Measurements from ENCODE around the gene CHDH.

CHDH gene

DNA sequence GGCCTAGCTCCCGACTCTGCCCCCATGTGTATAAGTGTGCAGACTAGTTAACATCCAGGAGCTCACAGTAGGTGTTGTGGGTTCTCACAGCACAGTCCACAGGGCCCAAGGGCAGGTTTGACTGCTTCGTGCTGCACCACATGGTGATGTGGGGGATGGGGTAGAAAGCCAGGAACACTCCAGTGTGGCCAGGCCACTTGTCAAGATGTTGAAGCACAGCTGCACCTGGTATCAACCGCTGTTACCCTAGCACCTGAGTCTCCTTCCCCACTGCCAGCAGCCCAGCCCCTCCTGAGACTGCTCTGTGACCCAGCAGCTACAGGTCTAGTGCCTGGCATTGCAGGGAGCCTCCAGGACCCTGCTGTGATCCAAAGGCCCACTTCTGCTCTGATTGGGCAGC lies 53.4 kb downstream of the CHDH start:
- Histone ChIP-seq H3K4me1 (ENCODE audit: insufficient read depth, insufficient read length) (peaks cover 17% of the 10 kb centered on the region), H3K27me3 (ENCODE audit: insufficient read depth, insufficient read length) (no peaks in the 10 kb centered on the region), H3K36me3 (ENCODE audit: insufficient read depth, insufficient read length, low read length) (no peaks in the 10 kb centered on the region), H3K9ac (ENCODE audit: insufficient read length, low read depth) (no peak overlapping the region), H3K9me3 (ENCODE audit: insufficient read depth, low read length) (no peaks in the 10 kb centered on the region), H3K4me3 (ENCODE audit: insufficient read length, low read depth) (no peak overlapping the region)
- DNase-seq (ENCODE audit: low read depth, low spot score), result no peak
- TF ChIP-seq YY1 (IDR thresholded peaks at IDR 0.05; ENCODE audit: insufficient read depth, insufficient read length) (no peak), ZNF274 (IDR thresholded peaks at IDR 0.05; ENCODE audit: low read depth, low read length) (no peak), SUZ12 (IDR thresholded peaks at IDR 0.05; ENCODE audit: extremely low read depth, insufficient read depth, insufficient read length) (no peak)

DNA sequence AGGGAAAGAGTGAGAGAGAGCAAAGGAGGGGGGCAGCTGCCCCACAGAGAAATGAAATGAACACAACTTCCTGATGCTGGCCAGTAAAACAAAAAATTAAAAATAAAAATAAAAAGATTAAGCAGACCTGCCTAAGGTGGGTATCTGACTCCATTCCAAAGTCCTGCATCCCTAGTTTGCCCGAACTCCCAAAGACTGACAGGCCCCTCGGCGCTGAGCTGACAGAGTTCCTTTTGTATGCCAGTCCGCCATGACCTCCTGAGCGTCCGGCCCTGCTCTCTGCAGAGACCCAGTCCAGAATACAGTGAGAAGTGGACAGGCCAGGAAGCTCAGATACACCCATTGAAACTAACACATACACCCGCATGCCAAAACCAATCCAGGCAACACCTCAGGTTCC lies 54.9 kb downstream of the CHDH start:
- DNase-seq (ENCODE audit: low read depth, low spot score), result no peak
- Histone ChIP-seq H3K9ac (ENCODE audit: insufficient read length, low read depth) (no peak overlapping the region), H3K27me3 (ENCODE audit: insufficient read depth, insufficient read length) (no peaks in the 10 kb centered on the region), H3K4me1 (ENCODE audit: insufficient read depth, insufficient read length) (peaks cover 17% of the 10 kb centered on the region), H3K9me3 (ENCODE audit: insufficient read depth, low read length) (no peaks in the 10 kb centered on the region), H3K36me3 (ENCODE audit: insufficient read depth, insufficient read length, low read length) (no peaks in the 10 kb centered on the region), H3K4me3 (ENCODE audit: insufficient read length, low read depth) (no peak overlapping the region)
- TF ChIP-seq YY1 (IDR thresholded peaks at IDR 0.05; ENCODE audit: insufficient read depth, insufficient read length) (no peak), ZNF274 (IDR thresholded peaks at IDR 0.05; ENCODE audit: low read depth, low read length) (no peak), SUZ12 (IDR thresholded peaks at IDR 0.05; ENCODE audit: extremely low read depth, insufficient read depth, insufficient read length) (no peak)

DNA sequence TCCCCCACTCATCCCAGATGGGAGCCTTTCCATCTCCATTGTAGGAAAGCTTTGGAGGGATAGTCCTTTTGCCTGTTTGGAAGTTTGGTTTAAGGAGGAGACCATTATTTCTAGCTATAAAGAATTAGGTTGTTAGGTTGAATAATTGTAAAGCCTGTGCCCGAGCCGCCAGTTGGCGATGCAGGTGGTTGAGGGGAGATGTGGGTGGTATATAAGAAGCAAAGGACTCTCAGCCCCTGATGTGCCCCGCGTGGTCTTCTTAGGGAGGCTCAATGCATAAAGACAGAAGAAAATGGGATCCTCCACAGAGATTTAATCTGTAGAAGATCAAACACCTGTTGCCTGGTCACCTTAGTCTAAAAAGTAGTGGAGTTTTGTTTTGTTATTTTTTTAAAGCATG lies 55.7 kb downstream of the CHDH start:
- DNase-seq (ENCODE audit: low read depth, low spot score), result no peak
- no peaks in the 10 kb centered on the region for H3K9me3 ChIP-seq (ENCODE audit: insufficient read depth, low read length)
- TF ChIP-seq ZNF274 (IDR thresholded peaks at IDR 0.05; ENCODE audit: low read depth, low read length) (no peak), SUZ12 (IDR thresholded peaks at IDR 0.05; ENCODE audit: extremely low read depth, insufficient read depth, insufficient read length) (no peak), YY1 (IDR thresholded peaks at IDR 0.05; ENCODE audit: insufficient read depth, insufficient read length) (no peak)

DNA sequence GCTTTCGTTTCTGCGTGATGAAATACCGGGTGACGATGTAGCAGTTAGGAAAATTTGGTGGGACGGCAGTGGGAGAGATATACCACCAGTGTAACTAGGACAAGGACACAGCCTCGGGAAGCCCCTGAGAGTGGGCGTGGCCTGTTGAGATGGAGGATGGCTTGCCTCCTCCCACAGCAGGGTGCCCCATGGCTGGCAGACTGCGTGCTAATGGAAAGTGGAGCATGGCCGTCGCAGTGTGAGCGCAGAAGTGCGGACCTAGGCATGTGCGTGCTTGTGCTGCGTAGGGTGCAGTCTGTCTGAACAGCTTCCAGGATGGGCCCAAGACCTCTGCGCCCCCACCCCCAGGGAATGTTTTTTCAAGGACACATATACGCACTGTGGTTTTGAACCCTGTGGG lies 56.8 kb downstream of the CHDH start:
- Histone ChIP-seq H3K27me3 (ENCODE audit: insufficient read depth, insufficient read length) (no peaks in the 10 kb centered on the region), H3K4me1 (ENCODE audit: insufficient read depth, insufficient read length) (peaks cover 9% of the 10 kb centered on the region), H3K36me3 (ENCODE audit: insufficient read depth, insufficient read length, low read length) (no peaks in the 10 kb centered on the region), H3K4me3 (ENCODE audit: insufficient read length, low read depth) (no peak overlapping the region), H3K9ac (ENCODE audit: insufficient read length, low read depth) (no peak overlapping the region), H3K9me3 (ENCODE audit: insufficient read depth, low read length) (no peaks in the 10 kb centered on the region)
- TF ChIP-seq SUZ12 (IDR thresholded peaks at IDR 0.05; ENCODE audit: extremely low read depth, insufficient read depth, insufficient read length), result no peak
- no peak for TF ChIP-seq ZNF274 (IDR thresholded peaks at IDR 0.05; ENCODE audit: low read depth, low read length)
- TF ChIP-seq YY1 (IDR thresholded peaks at IDR 0.05; ENCODE audit: insufficient read depth, insufficient read length), result no peak
- no peak for DNase-seq (ENCODE audit: low read depth, low spot score)

More for the DNA sequence above, 55.7 kb downstream of the CHDH start:
- Histone ChIP-seq H3K9ac (ENCODE audit: insufficient read length, low read depth) (no peak overlapping the region), H3K27me3 (ENCODE audit: insufficient read depth, insufficient read length) (no peaks in the 10 kb centered on the region), H3K4me3 (ENCODE audit: insufficient read length, low read depth) (no peak overlapping the region), H3K36me3 (ENCODE audit: insufficient read depth, insufficient read length, low read length) (no peaks in the 10 kb centered on the region), H3K4me1 (ENCODE audit: insufficient read depth, insufficient read length) (peaks cover 17% of the 10 kb centered on the region)

DNA sequence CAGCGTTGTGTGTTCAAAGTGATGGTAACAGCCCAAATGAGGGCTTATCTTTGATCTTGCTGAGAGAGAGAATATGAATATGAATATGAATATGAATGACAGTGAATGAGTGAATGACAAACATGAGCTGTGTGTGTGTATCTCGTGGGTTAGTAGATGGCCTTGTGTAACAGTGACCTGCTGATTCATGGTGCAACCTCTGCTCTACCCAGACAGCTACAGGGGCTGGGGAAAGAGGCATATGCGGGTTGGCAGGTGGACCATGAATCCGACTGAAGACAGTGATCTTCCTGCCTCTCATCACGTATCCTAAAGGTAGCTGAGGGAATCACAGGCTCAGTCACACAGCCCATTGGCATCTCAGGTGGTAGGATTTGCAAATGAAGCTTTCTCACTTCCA lies 58.2 kb downstream of the CHDH start:
- Histone ChIP-seq H3K36me3 (ENCODE audit: insufficient read depth, insufficient read length, low read length) (no peaks in the 10 kb centered on the region), H3K9ac (ENCODE audit: insufficient read length, low read depth) (no peak overlapping the region), H3K4me3 (ENCODE audit: insufficient read length, low read depth) (no peak overlapping the region), H3K4me1 (ENCODE audit: insufficient read depth, insufficient read length) (peaks cover 9% of the 10 kb centered on the region), H3K9me3 (ENCODE audit: insufficient read depth, low read length) (no peaks in the 10 kb centered on the region), H3K27me3 (ENCODE audit: insufficient read depth, insufficient read length) (no peaks in the 10 kb centered on the region)
- no peak for DNase-seq (ENCODE audit: low read depth, low spot score)
- TF ChIP-seq YY1 (IDR thresholded peaks at IDR 0.05; ENCODE audit: insufficient read depth, insufficient read length), result no peak
- TF ChIP-seq ZNF274 (IDR thresholded peaks at IDR 0.05; ENCODE audit: low read depth, low read length), result no peak

DNA sequence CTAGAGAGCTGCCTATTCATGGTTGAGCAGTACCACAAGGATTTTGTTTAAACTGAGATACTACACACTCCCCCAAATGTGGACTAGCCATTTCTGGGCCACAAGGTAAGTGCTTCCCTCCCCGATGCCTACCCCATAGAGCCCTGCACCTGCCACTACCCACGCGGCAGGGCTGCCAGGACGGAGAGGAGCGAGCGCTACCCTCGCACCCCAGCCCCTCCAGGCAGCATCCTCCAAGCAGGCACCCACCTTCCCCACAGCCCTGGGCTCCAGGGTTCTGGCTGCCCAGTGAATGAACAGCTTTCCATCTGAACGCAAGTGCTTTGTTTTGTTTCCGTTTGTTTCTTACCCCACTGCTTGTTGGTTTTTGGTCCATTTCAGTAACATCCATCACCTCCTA lies 59.2 kb downstream of the CHDH start:
- H3K36me3 ChIP-seq (ENCODE audit: insufficient read depth, insufficient read length, low read length), result no peaks in the 10 kb centered on the region
- H3K27me3 ChIP-seq (ENCODE audit: insufficient read depth, insufficient read length), result no peaks in the 10 kb centered on the region
- H3K9ac ChIP-seq (ENCODE audit: insufficient read length, low read depth), result no peak overlapping the region
- no peak for DNase-seq (ENCODE audit: low read depth, low spot score)
- no peaks in the 10 kb centered on the region for H3K9me3 ChIP-seq (ENCODE audit: insufficient read depth, low read length)
- peaks cover 3% of the 10 kb centered on the region for H3K4me1 ChIP-seq (ENCODE audit: insufficient read depth, insufficient read length)
- TF ChIP-seq YY1 (IDR thresholded peaks at IDR 0.05; ENCODE audit: insufficient read depth, insufficient read length) (no peak), SUZ12 (IDR thresholded peaks at IDR 0.05; ENCODE audit: extremely low read depth, insufficient read depth, insufficient read length) (no peak), ZNF274 (IDR thresholded peaks at IDR 0.05; ENCODE audit: low read depth, low read length) (no peak)
- no peak overlapping the region for H3K4me3 ChIP-seq (ENCODE audit: insufficient read length, low read depth)

DNA sequence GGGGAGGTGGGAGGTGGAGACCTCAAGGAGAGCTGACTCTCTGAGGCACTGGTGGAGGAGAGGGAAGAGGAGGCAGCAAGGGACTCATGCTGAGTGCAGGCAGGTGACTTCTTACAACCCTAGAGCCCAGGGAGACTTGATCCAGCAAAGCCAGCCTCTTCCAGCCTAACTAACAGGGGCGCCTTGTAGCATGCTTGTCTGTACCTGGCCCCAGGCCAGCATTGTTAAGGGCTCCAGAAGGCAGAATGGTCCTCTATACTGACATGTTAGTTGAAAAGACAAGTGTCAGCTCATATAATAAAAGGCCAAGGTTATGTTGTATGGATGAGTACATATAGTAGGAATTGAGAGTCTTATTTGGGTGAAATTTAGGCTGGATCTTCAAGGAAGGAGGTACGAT lies 65.4 kb downstream of the CHDH start:
- no peaks in the 10 kb centered on the region for H3K27me3 ChIP-seq (ENCODE audit: insufficient read depth, insufficient read length)
- DNase-seq (ENCODE audit: low read depth, low spot score), result no peak
- no peaks in the 10 kb centered on the region for H3K4me1 ChIP-seq (ENCODE audit: insufficient read depth, insufficient read length)
- no peak overlapping the region for H3K4me3 ChIP-seq (ENCODE audit: insufficient read length, low read depth)
- H3K9me3 ChIP-seq (ENCODE audit: insufficient read depth, low read length), result no peaks in the 10 kb centered on the region
- H3K9ac ChIP-seq (ENCODE audit: insufficient read length, low read depth), result no peak overlapping the region
- no peaks in the 10 kb centered on the region for H3K36me3 ChIP-seq (ENCODE audit: insufficient read depth, insufficient read length, low read length)
- TF ChIP-seq YY1 (IDR thresholded peaks at IDR 0.05; ENCODE audit: insufficient read depth, insufficient read length), result no peak
- TF ChIP-seq ZNF274 (IDR thresholded peaks at IDR 0.05; ENCODE audit: low read depth, low read length), result no peak
- no peak for TF ChIP-seq SUZ12 (IDR thresholded peaks at IDR 0.05; ENCODE audit: extremely low read depth, insufficient read depth, insufficient read length)

DNA sequence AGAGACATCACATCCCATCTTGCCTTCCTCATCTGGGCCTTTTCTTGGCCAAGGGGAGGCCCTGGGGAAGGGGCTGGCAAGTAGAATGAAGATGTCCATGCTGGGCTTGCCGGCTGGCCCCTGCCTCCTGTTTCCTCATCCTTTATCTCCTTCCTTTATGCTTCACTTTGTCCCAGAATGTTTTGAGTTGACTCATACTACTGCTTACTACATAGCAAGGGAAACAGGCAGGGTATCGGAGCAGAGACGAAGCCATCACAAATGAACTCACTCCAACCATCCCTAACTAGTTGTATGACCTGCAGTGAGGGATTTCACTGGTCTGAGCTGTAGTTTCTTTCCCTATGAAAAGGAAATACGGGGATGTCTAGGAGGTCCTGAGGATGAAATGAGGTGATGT lies 66.0 kb downstream of the CHDH start:
- Histone ChIP-seq H3K9ac (ENCODE audit: insufficient read length, low read depth) (no peak overlapping the region), H3K27me3 (ENCODE audit: insufficient read depth, insufficient read length) (no peaks in the 10 kb centered on the region), H3K9me3 (ENCODE audit: insufficient read depth, low read length) (no peaks in the 10 kb centered on the region), H3K36me3 (ENCODE audit: insufficient read depth, insufficient read length, low read length) (no peaks in the 10 kb centered on the region), H3K4me3 (ENCODE audit: insufficient read length, low read depth) (no peak overlapping the region), H3K4me1 (ENCODE audit: insufficient read depth, insufficient read length) (no peaks in the 10 kb centered on the region)
- TF ChIP-seq ZNF274 (IDR thresholded peaks at IDR 0.05; ENCODE audit: low read depth, low read length) (no peak), YY1 (IDR thresholded peaks at IDR 0.05; ENCODE audit: insufficient read depth, insufficient read length) (no peak), SUZ12 (IDR thresholded peaks at IDR 0.05; ENCODE audit: extremely low read depth, insufficient read depth, insufficient read length) (no peak)
- no peak for DNase-seq (ENCODE audit: low read depth, low spot score)
